ENCODE results near the gene ZNF197. TPM values are rescaled to one million over a fixed set of nuclear protein-coding genes. Genes with fewer than 3 reads are reported as not detected.
"Not testable (repeated sequence)": the region's sequence is repeated elsewhere in the genome, so short reads cannot be mapped to it uniquely, and the experiment has no call there.

Gene ZNF197
- total RNA-seq: 11.5 TPM

DNA sequence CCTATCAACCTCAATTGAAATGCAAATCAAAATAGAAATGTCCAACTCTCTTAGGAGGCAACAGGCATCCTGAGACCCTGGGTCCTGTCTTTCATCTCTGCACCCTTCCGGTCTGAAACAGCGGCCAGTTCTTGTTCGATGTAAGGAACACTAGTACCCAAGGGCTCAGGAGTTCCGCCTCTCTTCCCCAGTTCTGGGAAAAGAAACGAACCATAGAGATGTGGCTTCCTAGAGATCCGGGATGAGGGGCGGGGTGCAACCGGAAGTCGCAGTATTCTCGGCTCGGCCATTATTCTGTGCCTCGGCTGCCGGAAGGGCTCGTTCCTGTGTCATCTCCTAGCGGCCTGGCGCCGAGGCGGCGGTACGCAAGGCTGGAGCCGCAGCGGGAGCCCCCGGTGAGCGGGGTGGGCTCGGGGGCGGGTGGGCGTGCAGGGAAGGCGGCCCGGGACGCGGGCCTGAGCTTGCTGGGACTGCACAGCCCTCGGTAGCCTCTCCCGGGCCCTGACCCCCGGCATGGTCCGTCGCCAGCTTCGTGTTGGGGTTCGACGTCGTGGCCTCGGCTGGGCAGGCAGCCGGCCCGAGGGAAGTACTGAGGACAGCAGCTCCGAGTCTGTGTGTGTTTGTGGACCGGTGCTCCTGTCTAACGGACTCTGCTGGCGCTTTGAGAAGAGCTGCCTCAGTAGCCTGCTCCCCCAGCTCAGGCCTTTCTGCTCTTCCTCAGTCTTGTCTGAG lies at the start of gene ZNF197:
ZNF197 (plus strand) TSS at position 288 of the 732 bp plus-strand sequence. CDS start 4,119 bp downstream, outside the sequence.
- peak within 1 kb of the TSS; percentile 87 to 92 (median 89) for H3K4me3 ChIP-seq (ENCODE audit: low read length in 3 of 3)
- H3K27me3 ChIP-seq (ENCODE audit: control insufficient read depth in 3 of 3, insufficient read depth in 3 of 3, low read length in 3 of 3): no peaks in the 10 kb centered on the region
- peaks cover 0 to 9% (median 3%) of the 10 kb centered on the region in 3 donors for H3K36me3 ChIP-seq (ENCODE audit: control insufficient read depth in 3 of 3, insufficient read depth in 3 of 3, low read length in 3 of 3)
- peak within 1 kb of the TSS; percentile 81 for H3K27ac ChIP-seq (ENCODE audit: low read depth, low read length)
- peak within 1 kb of the TSS; percentile 86 to 92 (median 91) for H3K9ac ChIP-seq (ENCODE audit: low read depth in 1 of 3, low read length in 3 of 3)
- H3K4me1 ChIP-seq (ENCODE audit: control insufficient read depth in 3 of 3, insufficient read depth in 3 of 3, low read length in 3 of 3): peaks cover 2 to 13% (median 8%) of the 10 kb centered on the region in 3 donors
- H3K9me3 ChIP-seq (ENCODE audit: control insufficient read depth in 3 of 3, low read length in 3 of 3): no peaks in the 10 kb centered on the region

DNA sequence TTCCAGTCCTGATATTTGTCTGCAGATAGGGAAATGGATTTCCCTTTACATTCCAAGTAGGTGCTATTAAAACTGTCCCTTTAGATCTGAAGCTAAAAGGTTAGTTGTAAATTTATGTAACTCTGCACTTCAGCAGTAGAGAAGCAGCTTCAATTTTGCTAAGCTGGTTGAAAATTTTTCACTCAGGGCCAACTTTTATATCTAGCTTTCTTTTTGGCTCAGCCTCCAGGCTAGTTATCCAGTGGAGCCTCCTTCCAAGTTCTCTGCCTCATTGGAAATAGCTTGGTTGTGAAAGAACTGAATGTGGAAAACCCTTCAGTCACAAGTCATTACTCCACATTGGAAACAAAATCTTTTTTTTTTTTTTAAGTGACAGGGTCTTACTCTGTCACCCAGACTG lies 48.2 kb upstream of the ZNF197 start:
- Histone ChIP-seq H3K27me3 (ENCODE audit: control insufficient read depth in 3 of 3, insufficient read depth in 3 of 3, low read length in 3 of 3) (no peaks in the 10 kb centered on the region), H3K36me3 (ENCODE audit: control insufficient read depth in 3 of 3, insufficient read depth in 3 of 3, low read length in 3 of 3) (peaks cover 3% of the 10 kb centered on the region in 3 donors), H3K9ac (ENCODE audit: low read depth in 1 of 3, low read length in 3 of 3) (no peak overlapping the region), H3K27ac (ENCODE audit: low read depth, low read length) (no peak overlapping the region), H3K9me3 (ENCODE audit: control insufficient read depth in 3 of 3, low read length in 3 of 3) (peaks cover 0 to 2% (median 0%) of the 10 kb centered on the region in 3 donors), H3K4me3 (ENCODE audit: low read length in 3 of 3) (no peak overlapping the region), H3K4me1 (ENCODE audit: control insufficient read depth in 3 of 3, insufficient read depth in 3 of 3, low read length in 3 of 3) (no peaks in the 10 kb centered on the region)

DNA sequence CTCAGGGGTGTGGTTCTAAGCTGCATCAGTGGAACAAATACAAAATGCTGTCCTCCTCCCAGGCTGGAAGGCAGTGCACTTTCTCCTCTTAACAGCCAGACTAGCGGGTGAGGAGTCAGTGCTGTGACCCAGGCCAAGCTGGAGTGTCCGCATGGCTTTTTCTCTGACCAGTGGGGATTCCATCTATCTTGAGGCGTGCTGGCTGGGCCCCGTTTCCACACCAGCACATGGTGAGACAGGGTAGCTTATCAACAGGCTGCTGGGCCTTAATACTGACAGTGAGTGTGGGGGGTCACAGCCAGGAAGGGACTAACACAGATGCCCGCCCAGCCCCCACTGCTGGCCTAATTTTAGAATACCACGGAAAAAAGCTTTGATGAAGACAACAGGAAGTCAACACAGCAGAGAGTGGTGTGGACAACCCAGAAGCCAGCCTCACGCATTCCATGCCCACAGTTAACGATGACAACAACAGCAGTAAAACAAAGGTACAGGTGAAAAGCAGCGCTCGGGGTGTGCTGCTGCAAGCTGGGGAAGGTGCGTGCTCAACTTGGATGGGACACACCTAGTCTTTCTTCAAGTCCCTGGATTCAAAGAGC lies 47.4 kb upstream of the ZNF197 start:
- H3K9me3 ChIP-seq (ENCODE audit: control insufficient read depth in 3 of 3, low read length in 3 of 3); H3K9ac ChIP-seq (ENCODE audit: low read depth in 1 of 3, low read length in 3 of 3); H3K27ac ChIP-seq (ENCODE audit: low read depth, low read length); H3K36me3 ChIP-seq (ENCODE audit: control insufficient read depth in 3 of 3, insufficient read depth in 3 of 3, low read length in 3 of 3); H3K4me3 ChIP-seq (ENCODE audit: low read length in 3 of 3); H3K4me1 ChIP-seq (ENCODE audit: control insufficient read depth in 3 of 3, insufficient read depth in 3 of 3, low read length in 3 of 3); H3K27me3 ChIP-seq (ENCODE audit: control insufficient read depth in 3 of 3, insufficient read depth in 3 of 3, low read length in 3 of 3): not testable (repeated sequence)

DNA sequence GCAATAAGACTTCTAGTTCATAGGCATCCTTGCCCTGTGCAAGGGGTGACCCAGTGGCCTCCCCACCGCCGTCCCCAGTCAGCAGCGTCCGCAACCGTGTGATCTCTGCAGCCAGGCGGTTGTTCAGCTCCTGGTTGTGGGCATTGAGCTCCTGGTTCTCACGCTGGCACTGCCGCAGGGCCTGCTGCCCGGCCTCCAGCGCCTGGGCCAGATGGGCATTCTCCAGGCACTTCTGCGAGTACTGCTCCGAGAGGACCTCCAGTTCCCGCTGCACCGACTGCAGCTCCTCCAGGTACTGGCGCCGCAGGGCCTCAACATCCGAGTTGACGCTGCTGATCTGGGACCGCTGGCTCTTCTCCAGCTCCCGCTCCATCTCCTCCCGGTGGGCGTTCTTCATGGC lies 46.5 kb upstream of the ZNF197 start:
- H3K36me3 ChIP-seq (ENCODE audit: control insufficient read depth in 3 of 3, insufficient read depth in 3 of 3, low read length in 3 of 3); H3K4me3 ChIP-seq (ENCODE audit: low read length in 3 of 3); H3K9ac ChIP-seq (ENCODE audit: low read depth in 1 of 3, low read length in 3 of 3); H3K27me3 ChIP-seq (ENCODE audit: control insufficient read depth in 3 of 3, insufficient read depth in 3 of 3, low read length in 3 of 3); H3K9me3 ChIP-seq (ENCODE audit: control insufficient read depth in 3 of 3, low read length in 3 of 3); H3K4me1 ChIP-seq (ENCODE audit: control insufficient read depth in 3 of 3, insufficient read depth in 3 of 3, low read length in 3 of 3); H3K27ac ChIP-seq (ENCODE audit: low read depth, low read length): not testable (repeated sequence)

DNA sequence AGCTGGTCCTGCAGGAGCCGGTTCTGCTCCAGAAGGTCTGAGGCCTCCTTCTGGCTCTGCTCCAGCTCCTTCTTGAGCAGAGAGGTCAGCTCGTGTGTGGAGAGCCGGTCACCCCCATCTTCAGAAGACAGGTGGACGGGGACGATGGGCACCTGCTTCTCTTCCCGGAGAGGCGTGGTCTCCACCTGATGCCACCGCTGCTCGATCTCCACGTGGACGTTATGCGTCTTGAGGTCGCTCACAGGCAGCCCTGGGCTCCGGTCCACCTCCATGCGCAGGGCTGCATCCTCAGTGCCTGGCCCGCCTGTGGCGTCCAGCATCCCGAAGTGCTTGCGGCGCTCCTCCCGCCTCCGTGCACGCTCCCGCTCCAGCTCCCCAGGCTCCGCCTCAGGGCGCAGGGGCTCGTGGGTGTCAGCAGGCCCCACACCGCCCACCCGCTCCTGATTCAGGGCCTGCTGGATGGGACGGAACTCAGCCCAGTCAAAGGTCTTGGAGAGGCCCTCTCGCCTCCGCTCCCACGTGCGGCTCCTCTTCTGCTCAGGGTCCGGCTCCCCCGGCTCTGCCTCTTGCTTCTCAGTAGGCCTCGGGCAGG lies 45.8 kb upstream of the ZNF197 start:
- not testable (repeated sequence) for H3K27ac ChIP-seq (ENCODE audit: low read depth, low read length); H3K4me3 ChIP-seq (ENCODE audit: low read length in 3 of 3); H3K4me1 ChIP-seq (ENCODE audit: control insufficient read depth in 3 of 3, insufficient read depth in 3 of 3, low read length in 3 of 3); H3K9me3 ChIP-seq (ENCODE audit: control insufficient read depth in 3 of 3, low read length in 3 of 3); H3K36me3 ChIP-seq (ENCODE audit: control insufficient read depth in 3 of 3, insufficient read depth in 3 of 3, low read length in 3 of 3); H3K27me3 ChIP-seq (ENCODE audit: control insufficient read depth in 3 of 3, insufficient read depth in 3 of 3, low read length in 3 of 3); H3K9ac ChIP-seq (ENCODE audit: low read depth in 1 of 3, low read length in 3 of 3)

DNA sequence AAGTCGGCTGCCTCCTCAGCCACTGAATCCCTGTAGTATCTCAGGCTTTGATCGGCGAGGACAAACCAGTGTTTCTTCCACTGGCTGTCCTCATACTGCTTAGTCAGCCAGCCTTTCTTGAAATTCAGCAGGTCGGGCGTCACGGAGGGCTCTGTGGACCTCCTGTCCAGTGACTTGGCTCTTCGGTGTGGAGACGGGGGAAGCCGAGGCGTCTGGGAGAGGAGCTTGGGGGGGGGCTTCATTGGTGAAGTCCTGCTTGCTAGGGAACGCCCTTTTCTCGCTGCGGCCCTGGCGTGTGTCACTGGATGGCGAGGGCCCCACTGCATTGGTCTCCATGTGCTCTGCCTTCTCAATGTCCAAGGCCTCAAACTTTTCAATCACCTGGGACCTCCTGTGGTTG lies 45.1 kb upstream of the ZNF197 start:
- not testable (repeated sequence) for H3K36me3 ChIP-seq (ENCODE audit: control insufficient read depth in 3 of 3, insufficient read depth in 3 of 3, low read length in 3 of 3); H3K4me3 ChIP-seq (ENCODE audit: low read length in 3 of 3); H3K9me3 ChIP-seq (ENCODE audit: control insufficient read depth in 3 of 3, low read length in 3 of 3); H3K27ac ChIP-seq (ENCODE audit: low read depth, low read length); H3K27me3 ChIP-seq (ENCODE audit: control insufficient read depth in 3 of 3, insufficient read depth in 3 of 3, low read length in 3 of 3); H3K9ac ChIP-seq (ENCODE audit: low read depth in 1 of 3, low read length in 3 of 3); H3K4me1 ChIP-seq (ENCODE audit: control insufficient read depth in 3 of 3, insufficient read depth in 3 of 3, low read length in 3 of 3)

DNA sequence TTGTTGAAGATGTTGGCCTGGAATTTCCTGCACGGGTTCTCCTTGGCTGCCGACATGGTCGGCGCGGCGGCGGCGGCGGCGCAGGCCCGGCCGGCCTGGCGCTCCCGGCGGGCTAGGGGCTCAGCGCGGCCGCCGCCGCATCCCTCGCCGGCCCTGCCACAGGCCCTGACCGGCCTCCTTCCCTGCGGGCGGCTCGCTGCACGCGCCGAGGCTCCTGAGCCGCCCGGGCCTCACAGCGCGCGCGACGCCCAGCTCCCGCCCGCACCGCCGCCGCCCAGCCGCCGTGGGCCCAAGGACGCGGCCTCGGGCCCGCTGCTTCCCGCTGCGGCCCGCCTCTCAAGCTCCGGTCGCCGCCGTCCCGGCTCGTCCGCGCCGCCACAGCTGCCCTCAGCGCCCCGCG lies 43.9 kb upstream of the ZNF197 start:
- H3K4me1 ChIP-seq (ENCODE audit: control insufficient read depth in 3 of 3, insufficient read depth in 3 of 3, low read length in 3 of 3): peaks cover 5 to 19% (median 14%) of the 10 kb centered on the region in 3 donors
- not testable (repeated sequence) for H3K4me3 ChIP-seq (ENCODE audit: low read length in 3 of 3); H3K9ac ChIP-seq (ENCODE audit: low read depth in 1 of 3, low read length in 3 of 3); H3K27me3 ChIP-seq (ENCODE audit: control insufficient read depth in 3 of 3, insufficient read depth in 3 of 3, low read length in 3 of 3); H3K27ac ChIP-seq (ENCODE audit: low read depth, low read length); H3K9me3 ChIP-seq (ENCODE audit: control insufficient read depth in 3 of 3, low read length in 3 of 3); H3K36me3 ChIP-seq (ENCODE audit: control insufficient read depth in 3 of 3, insufficient read depth in 3 of 3, low read length in 3 of 3)

DNA sequence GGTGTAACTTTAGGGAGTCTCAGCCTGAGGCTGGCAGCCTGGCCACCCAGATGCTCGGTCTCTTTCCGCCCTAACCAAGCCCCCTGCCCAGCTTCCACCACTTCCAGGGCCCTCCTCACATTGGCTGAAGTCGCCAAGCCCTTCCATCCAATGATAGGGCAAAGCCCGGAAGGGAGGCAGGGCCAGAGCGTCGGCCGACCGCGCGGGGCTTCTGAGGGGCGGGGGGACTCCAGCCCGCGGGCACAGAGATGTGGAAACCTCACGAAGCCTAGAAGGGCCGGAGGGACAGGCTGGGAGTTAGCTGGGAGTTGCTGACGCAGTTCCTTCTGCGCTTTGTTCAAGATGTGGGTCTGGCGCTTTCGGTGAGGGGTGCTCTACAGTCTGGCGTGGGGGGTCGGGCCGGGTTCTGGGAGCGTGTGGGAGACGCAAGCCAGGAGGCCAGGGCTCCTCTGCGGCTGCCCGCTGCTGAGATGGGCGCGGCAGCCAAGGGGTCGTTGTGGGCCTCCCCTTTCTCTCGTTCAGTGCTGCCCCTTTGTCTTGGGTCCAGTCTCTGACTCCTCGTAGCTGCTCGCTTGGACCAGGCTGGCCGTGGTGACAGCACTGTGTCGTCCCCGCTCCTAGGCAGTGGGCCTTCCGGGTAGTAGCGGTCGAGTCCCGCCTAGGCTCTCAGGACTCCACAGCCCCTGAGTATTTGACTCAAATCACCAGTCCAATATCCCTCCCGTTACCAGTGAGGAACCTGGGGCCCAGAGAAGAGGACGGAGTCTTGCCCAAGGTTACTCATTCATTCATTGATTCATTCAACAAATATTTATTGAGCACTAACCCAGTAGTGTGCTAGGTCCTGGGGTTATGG lies 40.0 kb upstream of the ZNF197 start, which contains the start of gene ZNF660:
ZNF660 (plus strand) TSS at position 319 of the 856 bp plus-strand sequence. CDS start 9,230 bp downstream, outside the sequence.
- Histone ChIP-seq H3K27me3 (ENCODE audit: control insufficient read depth in 3 of 3, insufficient read depth in 3 of 3, low read length in 3 of 3) (peaks cover 0 to 3% (median 0%) of the 10 kb centered on the region in 3 donors), H3K9ac (ENCODE audit: low read depth in 1 of 3, low read length in 3 of 3) (peak within 1 kb of the TSS; percentile 71 to 82 (median 74)), H3K4me1 (ENCODE audit: control insufficient read depth in 3 of 3, insufficient read depth in 3 of 3, low read length in 3 of 3) (peaks cover 5 to 19% (median 14%) of the 10 kb centered on the region in 3 donors), H3K27ac (ENCODE audit: low read depth, low read length) (peak within 1 kb of the TSS; percentile 62), H3K9me3 (ENCODE audit: control insufficient read depth in 3 of 3, low read length in 3 of 3) (no peaks in the 10 kb centered on the region), H3K4me3 (ENCODE audit: low read length in 3 of 3) (peak within 1 kb of the TSS; percentile 74 to 76 (median 75)), H3K36me3 (ENCODE audit: control insufficient read depth in 3 of 3, insufficient read depth in 3 of 3, low read length in 3 of 3) (peaks cover 0 to 9% (median 7%) of the 10 kb centered on the region in 3 donors)

DNA sequence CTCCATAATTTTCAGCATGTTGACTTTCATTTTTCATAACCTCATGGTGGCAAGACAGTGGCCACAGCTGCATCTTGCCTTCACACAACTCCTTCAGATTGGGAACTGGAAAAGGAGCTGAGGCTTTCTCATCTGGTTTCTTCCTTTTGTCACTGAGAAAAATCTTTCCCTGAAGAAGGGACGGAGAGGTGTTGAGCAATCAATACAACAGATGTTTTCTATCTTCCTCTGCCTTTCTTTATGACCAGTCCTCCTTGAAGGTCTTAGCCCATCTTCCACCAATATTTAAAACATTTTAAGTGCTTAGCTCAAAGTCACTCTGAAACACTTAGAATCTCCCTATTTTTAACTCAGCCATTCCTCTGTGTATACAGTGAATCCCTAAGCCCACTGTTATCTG lies 28.2 kb upstream of the ZNF197 start:
- Histone ChIP-seq H3K4me3 (ENCODE audit: low read length in 3 of 3) (no peak overlapping the region), H3K4me1 (ENCODE audit: control insufficient read depth in 3 of 3, insufficient read depth in 3 of 3, low read length in 3 of 3) (no peaks in the 10 kb centered on the region), H3K27ac (ENCODE audit: low read depth, low read length) (no peak overlapping the region), H3K36me3 (ENCODE audit: control insufficient read depth in 3 of 3, insufficient read depth in 3 of 3, low read length in 3 of 3) (peaks cover 2 to 14% (median 9%) of the 10 kb centered on the region in 3 donors), H3K27me3 (ENCODE audit: control insufficient read depth in 3 of 3, insufficient read depth in 3 of 3, low read length in 3 of 3) (no peaks in the 10 kb centered on the region), H3K9me3 (ENCODE audit: control insufficient read depth in 3 of 3, low read length in 3 of 3) (peaks cover 0 to 23% (median 7%) of the 10 kb centered on the region in 3 donors), H3K9ac (ENCODE audit: low read depth in 1 of 3, low read length in 3 of 3) (no peak overlapping the region)

All from skeletal muscle tissue (tissue), 4 donors.